ENCODE measurements around the gene SLC49A3.

The SLC49A3 gene

DNA sequence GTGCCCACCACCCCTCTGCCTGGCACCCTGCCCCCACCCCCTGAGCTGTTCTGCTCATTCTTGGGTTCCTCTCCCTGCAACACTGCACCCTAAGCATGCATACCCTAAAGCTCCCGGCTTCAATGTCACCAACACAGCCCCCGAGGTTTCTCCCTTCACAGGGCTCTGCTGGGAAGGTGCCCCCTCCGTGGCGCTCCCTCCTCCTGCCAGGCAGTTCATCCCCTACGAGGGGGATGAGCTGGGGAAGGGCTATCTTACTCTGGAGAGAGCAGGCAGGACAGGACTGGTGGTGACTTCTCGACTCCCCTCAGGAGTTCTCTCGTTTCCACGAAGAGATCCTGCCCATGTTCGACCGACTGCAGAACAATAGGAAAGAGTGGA, 21.4 kb downstream of the SLC49A3 start:
- no peak for DNase-seq

DNA sequence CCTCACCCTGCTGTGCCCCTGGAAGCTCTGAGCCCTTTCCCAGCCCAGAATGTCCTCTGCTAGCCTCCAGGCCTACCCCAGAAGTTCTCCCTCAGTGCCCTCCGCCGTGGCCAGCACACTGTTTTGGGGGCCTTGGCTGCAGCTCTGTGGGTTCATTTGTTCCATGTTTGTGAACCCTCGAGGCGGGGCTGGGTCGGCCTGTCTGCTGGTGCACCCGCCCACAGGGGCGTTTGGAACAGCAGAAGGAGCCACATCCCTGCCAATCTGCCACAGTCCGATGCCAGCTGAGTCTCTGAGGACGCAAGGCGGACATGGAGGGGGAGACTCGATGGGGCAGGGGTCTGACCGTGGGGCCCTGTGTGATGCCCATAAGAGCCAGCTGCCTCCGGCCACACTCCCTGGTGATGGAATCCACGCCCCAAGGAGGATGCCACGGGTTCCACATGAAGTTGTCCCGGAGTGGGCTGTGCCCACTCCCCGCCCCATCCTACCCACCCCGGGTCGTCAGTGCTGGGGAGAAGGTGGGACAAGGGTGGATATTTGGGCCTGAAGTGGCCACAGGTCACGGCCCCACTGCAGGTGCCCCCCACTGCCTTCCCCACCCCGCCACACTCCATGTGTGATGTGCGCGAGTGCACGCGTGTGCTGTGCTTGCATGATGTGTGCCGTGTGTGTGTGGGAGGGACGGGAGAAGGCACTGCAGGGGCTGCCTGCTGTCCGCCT, 22.0 kb downstream of the SLC49A3 start:
- DNase-seq: peak in 1 of 56 donors; percentile 38

DNA sequence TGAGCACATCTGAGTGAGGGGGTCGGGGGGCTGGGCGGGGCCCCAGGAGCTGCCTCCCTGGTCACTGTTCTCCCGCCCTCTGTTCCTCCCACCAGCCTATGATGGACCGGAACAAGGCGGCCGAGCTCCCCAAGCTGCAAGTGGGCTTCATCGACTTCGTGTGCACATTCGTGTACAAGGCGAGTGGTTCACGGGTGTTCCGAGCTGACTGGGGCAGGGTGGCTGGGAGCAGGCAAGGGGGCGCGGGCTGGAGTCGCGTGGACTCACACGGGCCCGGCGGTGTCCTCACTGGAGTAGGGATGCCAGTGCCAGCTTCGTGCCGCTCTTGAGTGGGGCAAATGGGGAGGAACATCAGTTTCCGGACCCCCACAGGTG, 22.5 kb downstream of the SLC49A3 start:
- DNase-seq: no peak

DNA sequence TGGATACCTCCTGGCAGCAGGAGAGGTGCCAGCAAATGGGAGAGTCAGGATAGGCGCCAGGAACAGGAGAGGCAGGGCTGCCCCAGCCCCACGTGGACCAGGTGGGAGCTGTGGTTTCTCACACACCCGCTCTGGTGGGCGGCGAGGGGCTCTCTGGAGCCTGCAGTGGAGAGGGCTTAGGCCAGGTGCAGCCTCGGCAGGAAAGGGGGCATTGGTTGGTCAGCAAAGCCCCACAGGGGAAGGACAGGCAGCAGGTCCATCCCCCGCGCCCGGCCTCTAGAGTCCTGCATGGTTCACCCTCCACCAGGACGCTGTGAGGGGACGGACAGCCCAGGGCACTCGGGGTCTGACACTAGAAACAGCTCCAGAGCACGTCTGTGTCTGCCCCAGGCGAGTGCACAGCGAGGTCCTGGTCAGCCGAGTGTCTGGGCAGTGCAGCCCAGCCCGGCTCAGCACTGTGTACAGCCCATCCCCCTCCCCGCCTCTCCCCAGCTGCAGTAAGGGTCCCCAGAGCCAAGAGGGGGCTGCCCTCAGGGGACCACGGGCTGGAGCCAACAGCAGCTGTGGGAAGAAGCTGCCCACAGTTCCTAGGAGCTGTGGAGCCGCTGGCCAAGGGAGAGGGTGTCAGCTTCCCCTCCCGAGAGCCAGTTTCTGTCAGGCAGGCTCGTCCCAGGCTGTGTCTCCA, 23.1 kb downstream of the SLC49A3 start:
- peak in 12 of 56 donors; percentile 31 to 69 (median 40) for DNase-seq

DNA sequence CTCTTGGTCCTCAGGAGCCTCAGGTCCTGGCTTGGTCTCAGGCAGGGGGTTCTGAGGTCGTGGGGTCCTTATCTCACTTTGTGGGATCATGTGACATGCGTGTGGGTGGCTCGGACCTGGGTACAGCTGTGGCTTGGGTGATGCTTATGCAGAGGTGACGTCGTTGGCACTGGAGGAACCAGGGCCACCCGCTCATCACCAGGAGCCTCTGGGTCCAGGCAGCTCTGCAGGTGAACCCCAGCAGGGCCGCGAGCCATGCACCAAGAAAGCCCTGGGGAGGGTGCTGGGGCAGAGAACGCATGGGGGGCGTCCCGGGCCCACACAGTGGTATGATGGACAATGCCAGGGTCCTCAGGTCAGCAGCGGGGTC, 23.6 kb downstream of the SLC49A3 start:
- DNase-seq: no peak

DNA sequence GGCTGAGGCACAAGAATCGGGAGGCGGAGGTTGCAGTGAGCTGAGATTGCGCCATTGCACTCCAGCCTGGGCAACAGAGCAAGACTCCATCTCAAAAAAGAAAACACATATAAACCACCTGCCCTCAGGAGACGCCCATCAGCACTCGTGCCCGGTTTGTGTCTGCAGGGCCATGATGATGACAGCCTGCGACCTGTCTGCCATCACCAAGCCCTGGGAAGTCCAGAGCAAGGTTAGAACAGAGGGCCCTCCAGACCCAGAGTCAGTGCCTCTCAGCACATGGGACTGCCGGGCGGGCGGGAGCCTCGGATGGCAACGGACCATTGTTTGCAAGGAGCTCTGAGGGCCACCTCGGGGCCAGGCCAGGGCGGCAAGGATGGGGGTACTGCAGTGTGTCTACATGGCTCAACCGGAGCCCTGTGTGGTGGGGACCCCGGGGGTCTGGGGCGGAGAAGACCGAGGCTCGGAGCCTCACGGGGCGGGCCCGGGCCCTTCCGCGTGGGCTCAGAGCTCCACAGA, 24.2 kb downstream of the SLC49A3 start:
- no peak for DNase-seq

DNA sequence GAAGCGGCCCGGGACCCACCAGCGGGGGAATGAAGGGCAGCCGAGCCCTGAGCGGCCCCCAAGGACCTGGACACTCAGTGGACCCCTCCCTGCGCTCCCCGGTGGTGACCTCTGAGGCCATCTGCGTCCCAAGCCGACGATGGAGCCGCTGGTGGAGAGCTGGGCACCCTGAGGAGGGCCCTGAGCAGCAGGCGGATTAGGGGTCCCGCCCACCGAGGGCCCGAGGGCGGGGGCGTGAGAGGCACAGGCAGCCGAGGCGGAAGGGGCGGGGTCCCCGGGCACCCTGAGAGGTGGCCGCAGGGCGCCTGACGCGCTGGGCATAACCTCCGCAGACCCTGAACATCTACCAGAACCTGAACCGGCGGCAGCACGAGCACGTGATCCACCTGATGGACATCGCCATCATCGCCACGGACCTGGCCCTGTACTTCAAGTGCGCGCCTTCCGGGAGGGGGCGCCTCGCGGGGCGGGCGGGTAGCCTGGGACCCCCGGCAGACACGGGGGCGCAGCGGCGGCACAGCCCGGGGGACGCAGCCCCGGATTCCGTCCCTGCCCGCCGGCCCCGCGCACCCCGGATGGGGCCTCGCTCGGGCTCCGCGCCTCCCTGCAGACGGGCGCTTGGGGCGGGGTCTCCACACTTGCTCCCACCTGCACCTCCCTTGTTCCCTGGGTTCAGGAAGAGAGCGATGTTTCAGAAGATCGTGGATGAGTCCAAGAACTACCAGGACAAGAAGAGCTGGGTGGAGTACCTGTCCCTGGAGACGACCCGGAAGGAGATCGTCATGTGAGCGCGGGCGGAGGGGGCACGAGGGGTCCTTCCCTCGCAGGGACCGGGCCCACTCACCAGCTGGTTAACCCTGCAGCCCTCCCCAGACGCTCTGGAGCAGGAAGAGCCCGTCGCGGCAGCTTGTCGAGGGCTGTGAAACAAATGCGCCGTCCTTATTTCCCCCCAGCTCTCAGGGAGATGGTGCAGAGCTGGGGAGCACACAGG, 25.2 kb downstream of the SLC49A3 start:
- peak in 15 of 56 donors; percentile 24 to 68 (median 48) for DNase-seq

DNA sequence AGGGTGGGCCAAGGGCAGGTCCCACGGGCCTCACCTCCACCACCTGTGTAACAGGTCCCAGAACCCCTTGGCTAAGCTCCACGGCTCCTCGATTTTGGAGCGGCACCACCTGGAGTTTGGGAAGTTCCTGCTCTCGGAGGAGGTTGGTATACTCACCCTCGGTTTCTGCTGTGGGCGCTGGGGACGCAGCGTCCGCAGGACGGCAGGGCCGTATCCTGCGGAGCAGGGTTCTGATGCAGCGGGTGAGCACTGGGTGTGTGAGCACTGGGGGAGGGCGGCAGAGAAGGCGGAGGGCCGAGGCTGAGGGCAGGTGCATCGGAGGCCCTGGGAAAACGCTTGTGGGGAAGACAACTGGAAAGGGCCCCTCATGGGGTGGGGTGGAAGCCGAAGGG, 25.9 kb downstream of the SLC49A3 start:
- no peak for DNase-seq

DNA sequence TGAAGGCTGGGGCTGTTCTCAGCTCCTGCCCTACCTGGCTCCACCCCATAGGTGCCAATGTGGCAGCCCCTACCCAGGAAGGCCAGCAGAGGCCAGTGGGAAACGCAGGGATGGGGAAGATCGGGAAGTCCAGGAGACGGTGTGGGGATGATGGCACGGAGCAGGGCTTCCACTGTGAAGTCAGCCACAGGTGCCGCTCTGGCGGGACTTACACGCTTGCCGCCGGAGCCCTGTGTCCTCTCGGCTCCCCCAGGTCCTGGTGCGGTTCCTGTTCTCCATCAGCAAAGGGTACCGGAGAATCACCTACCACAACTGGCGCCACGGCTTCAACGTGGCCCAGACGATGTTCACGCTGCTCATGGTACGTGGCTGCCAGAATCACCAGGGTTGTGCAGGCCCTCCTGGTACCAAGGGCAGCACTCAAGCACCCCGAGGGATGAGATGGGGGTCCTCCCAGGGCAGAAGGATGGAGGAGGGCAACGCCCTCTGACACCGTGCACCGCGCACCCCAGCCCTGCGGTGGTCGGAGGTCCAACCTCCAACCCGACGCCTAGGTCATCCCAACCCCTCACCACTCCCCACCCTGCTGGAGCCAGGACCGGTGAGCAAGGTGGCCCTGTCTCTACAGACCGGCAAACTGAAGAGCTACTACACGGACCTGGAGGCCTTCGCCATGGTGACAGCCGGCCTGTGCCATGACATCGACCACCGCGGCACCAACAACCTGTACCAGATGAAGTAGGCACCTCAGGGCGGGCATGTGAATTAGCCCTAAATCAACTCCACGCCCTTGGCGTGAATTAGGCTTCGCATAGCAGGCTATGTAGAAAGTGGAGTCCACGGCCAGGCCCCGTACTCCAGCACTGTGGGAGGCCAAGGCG, 26.8 kb downstream of the SLC49A3 start:
- no peak for DNase-seq

DNA sequence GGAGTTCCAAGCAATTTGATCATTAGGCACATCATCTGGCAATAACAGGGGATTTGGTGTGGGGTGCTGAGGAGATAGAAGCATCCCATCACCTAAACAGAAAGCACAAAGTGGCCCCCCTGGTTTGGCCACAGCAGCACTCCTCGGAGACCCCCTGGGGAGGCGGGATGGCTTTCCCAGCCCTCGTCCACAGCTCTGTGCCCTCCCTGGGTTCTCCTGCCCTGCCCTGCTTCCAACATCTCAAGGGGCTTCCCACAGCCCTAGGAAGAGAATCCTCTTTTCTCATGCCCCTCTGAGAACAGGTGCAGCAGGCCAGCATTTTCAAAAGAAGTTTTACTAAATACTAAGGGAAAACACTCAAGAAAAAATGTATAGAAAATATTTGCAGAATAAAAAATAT, 27.7 kb downstream of the SLC49A3 start:
- DNase-seq: no peak

DNA sequence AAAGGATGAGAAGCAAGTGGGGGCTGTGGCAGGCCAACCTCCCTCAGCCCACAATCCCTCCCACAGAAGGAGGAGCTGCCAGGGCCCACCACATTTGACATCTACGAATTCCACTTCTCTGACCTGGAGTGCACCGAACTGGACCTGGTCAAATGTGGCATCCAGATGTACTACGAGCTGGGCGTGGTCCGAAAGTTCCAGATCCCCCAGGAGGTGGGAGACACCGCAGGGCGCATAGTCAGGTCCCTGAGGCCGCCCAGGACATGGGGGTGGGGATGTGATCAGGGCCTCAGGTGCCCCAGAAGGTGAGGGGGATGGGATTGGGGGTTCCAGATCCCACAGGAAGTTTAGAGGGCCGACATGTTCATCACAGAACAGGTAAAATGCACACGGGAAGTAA, 28.6 kb downstream of the SLC49A3 start:
- DNase-seq: no peak

DNA sequence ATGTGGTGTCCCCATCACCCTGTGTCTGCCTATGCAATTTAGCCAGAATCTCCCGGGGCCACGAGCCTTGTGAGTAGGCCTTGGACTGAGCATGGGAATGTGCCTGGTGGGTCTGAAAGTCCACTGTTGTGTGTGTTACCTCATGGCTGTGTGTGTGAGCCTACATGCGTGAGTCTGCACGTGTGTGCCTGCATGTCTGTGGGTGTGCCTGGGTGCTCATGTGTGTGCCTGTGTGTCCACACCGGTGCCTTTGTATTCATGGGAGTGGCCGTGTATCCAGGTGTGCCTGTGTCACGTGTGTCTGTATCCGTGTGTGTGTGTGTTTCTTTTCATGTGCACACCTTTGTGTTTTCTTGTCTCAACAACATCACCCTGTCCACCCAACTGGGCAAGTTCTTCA, 29.1 kb downstream of the SLC49A3 start:
- no peak for DNase-seq

DNA sequence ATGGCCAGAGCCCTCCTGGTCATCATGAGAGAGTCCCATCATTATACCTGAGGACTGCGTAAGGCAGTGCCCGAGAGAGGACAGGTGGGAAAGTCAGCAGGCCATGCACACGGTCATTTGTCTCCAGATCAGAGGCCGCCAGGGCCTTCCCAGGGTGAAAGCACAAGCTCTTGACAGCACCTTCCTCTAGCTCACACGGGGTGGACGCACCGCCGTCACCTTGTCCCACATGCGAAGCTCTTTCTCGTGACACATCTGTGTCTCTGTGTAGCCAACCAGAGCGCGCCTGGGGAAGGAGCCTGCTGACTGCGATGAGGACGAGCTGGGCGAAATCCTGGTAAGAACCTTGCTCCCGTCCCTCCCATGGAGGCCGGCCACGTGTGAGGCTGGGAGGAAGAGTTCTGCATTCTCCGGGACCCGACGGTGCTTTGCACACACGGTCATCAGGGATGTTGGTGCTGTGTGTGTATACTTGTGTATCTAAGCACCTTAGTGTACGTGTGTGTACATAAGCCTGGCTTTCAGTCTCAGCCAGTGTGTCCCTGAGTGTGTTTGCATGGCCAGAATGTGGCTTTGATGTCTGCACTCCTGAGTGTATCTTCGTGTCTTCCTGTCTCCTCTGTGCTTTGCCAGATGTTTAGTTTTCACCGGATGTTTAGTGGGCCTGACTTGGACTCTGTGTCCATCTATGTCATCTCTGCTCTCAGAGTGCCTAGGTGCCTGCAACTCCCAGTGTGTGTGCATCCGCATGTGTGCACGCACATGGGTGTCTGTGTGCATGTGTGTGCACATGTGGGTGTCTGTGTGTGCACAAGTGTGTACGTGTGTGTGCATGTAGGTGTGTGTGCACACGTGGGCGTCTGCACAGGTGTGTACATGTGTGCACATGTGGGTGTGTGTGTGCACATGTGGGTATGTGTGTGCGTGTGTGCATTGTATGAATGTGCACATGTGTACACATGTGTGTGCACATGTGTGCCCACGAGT, 30.0 kb downstream of the SLC49A3 start:
- DNase-seq: no peak

DNA sequence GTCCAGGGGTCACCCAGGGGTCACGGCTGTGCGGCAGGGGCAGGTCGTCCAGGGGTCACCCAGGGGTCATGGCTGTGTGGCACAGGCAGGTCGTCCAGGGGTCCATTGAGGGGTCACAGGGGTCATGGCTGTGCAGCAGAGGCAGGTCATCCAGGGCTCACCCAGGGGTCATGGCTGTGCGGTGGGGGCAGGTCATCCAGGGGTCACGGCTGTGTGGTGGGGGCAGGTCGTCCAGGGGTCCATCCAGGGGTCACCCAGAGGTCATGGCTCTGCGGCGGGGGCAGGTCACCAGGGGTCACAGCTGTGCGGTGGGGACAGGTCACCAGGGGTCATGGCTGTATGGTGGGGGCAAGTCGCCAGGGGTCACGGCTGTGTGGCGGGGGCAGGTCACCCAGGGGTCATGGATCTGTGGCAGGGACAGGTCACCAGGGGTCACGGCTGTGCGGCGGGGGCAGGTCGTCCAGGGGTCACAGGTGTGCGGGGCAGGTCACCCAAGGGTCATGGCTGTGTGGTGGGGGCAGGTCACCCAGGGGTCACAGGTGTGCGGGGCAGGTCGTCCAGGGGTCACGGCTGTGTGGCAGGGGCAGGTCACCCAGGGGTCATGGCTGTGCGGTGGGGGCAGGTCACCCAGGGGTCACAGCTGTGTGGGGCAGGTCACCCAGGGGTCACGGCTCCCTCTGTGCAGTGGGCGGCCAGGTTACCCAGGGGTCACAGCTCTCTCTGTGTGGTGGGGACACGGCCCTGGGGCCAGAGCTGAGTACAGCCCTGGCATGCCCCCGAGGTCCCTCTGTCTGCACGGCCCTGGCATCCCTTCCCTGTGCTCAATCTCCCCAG, 30.9 kb downstream of the SLC49A3 start:
- no peak for DNase-seq

DNA sequence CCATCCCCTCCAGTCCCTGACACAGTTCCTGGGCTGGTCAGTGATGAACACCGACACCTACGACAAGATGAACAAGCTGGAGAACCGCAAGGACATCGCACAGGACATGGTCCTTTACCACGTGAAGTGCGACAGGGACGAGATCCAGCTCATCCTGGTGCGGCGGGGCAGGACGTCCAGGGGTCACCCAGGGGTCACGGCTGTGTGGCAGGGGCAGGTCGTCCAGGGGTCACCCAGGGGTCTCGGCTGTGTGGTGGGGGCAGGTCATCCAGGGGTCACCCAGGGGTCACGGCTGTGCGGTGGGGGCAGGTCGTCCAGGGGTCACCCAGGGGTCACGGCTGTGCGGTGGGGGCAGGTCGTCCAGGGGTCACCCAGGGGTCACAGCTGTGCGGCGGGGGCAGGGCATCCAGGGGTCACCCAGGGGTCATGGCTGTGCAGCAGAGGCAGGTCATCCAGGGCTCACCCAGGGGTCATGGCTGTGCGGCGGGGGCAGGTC, 31.6 kb downstream of the SLC49A3 start:
- DNase-seq: no peak

DNA sequence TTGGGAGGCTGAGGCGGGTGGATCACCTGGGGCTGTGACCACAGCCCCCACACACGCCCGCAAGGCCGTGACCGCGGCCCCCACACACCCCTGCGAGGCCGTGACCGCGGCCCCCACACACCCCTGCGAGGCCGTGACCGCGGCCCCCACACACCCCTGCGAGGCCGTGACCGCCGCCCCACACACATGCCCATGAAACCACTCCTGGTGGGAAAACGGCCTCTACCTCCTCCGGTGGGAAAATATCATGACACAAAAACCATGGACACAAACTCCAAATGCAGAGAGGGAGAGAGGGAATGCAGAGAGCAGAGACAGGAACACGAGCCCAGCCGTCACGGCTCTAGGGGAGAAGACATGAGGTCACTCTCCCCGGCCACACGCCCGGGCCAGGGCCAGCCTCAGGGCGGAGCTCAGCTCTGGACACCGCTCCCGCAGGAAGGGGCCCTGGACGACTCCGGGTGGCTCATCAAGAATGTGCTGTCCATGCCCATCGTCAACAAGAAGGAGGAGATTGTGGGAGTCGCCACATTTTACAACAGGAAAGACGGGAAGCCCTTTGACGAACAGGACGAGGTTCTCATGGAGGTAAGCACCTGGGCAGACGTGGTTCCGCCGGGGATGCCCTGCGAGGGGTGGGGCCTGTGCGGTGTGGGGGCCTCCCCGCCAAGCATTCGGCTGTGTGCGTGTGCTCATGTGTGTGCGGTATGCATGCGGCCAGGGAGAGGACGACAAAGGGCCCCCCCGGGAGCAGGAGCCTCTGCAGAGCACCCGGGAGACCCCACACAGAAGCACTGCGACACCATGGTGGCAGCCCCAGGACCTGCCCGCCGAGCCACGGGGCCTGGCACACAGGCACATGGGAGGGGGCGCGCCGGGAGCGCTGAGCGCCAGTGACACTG, 32.3 kb downstream of the SLC49A3 start:
- DNase-seq: peak in 3 of 56 donors; percentile 13 to 53 (median 20)

DNA sequence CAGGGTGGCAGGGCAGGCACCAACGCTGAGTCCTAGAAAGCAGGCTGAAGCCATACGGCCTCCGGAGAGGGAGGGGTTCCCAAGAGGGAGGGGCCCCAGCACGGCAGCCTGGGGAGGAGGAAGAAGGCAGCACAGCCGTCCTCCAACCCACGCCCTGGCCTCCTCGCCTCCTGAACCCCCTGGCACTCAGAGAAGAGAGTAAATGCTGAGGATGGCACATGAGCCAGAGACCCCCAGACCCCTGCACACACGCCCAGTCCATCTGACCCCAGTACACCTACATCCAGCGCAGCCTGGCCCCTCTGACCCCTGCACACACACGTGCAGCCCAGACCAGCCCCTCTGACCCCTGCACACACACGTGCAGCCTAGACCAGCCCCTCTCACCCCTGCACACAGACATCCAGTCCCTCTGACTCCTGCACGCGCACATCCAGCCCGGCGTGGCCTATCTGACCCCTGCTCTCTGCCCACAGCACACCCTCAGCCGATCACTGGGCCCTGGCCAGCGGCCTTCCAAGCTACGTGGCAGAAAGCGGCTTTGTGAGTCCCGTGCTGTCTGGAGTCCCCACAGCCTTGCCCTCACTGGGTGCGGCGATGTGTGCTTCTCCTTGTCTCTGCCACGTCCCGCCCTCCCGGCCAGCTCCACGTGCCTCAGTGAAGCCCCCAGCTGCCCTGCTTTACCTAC, 33.3 kb downstream of the SLC49A3 start:
- peak in 9 of 56 donors; percentile 18 to 52 (median 42) for DNase-seq
